Iris pigment epithelial cell (primary cell): Measurements from ENCODE around the gene FLAD1.

Source experiments
- DNase-seq: peaks from one replicate; pipeline ENCODE4 v3.0.0-alpha.2; 2011; ENCODE audit warnings: low read depth

FLAD1 gene

GRCh38 chr1:154990276-154990675 is 7.1 kb downstream of the FLAD1 start:
- no peak for DNase-seq

GRCh38 chr1:154992721-154993571 is 9.8 kb downstream of the FLAD1 start:
- DNase-seq, result peak; percentile 47

- DNase-seq, result no peak
Measured at GRCh38 chr1:154993572-154994268, 10.6 kb downstream of the FLAD1 start, which contains the start of gene LENEP. LENEP (plus strand) TSS chr1:154993586; CDS start chr1:154993608, 22 bp downstream.

DNA sequence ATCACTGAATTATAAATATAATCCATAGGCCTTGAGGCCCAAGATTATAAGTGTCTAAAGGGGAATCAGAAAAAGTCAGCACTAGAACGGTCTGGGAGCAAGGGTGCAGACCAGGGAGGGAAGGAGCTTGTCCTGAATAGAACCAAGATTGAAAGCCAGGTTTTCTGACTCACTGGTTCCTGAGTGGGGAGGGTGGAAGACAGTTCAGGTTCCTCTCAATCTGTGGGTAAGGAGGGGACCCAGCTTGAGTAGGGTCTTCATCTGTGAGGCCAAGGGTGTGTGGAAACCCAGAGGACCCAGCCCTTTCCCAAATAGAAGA is 11.1 kb downstream of the FLAD1 start:
- no peak for DNase-seq

DNA sequence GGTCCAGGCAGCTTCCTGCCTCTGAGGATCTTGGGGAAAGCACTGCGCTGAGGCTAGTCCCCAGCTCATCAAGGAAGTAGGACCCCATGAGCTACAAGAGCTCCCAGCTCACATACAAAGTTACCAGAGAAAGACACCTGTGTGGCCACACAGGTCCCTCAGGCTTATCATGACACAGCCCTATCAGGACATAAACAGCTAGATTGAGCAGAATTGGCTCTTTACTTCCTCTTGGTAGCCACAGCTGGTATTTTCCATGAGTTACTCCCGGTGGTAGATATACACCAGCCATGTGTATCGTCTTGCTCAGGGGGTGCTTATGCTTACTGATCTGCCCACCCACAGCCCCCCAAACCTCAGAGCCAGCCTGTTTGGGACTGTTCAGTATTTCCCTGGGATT is 11.4 kb downstream of the FLAD1 start:
- no peak for DNase-seq

GRCh38 chr1:154995301-154995983 is 12.3 kb downstream of the FLAD1 start:
- peak; percentile 86 for DNase-seq

DNA sequence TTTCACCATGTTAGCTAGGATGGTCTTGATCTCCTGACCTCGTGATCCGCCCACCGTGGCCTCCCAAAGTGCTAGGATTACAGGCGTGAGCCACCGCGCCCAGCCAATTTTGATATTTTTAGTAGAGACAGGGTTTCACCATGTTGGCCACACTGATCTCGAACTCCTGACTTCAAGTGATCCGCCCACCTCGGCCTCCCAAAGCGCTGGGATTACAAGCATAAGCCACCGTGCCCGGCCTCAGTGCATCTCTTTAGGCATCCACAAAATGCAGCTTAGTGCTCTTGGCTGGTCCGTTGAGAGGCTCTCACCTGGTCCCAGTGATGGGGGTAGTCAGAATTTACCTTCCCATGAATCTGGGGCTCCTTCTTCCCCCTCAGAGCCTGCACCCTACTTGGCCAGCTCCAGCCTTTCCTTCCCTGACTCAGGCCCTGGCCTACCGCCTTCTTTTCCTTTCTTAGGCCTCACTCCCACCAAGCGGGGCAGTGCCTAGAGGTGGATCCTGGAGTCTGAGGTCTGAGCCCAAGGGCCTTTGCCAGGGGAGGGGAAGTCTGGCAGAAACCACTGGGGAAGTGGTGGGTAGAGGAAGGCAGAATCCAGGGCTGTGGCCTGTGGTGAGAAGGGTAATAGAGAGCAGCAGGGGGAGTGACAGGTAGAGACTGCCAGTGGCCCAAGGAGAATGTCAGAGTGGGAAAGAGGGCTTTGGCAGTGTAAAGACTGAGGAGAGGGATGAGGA is 14.0 kb downstream of the FLAD1 start:
- DNase-seq, result no peak

GRCh38 chr1:154998201-154998780 is 15.1 kb downstream of the FLAD1 start:
- no peak for DNase-seq

DNA sequence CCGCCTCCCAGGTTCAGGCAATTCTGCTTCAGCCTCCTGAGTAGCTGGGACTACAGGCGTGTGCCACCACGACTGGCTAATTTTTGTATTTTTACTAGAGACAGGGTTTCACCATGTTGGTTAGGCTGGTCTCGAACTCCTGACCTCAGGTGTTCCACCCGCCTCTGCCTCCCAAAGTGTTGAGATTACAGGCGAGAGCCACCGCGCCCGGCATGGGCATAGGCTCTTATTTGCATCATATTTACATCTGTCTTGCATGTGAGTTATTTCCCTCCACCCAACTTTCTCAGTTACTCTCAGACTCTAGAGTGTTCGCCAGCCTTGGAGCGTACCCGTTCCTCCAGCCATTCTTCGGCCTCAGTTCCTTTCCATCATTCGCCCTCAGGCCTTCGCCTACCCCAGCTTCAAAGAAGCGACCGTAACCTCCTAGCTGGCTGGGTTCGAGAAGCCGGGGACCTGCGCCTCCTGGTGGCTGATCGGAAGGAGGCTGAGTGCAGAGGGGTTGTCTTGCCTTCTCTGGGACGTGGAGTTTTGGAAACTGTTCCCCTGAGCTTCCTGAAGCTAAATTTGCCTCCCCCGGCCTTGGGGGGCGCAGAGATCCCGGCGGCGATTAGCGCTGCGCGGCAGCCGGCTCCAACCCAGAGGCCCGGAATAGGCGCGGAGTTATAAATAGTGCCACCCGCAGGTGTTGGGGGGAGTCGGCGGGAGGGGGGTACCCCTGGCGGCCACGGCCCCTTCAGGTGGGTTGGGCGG is 15.8 kb downstream of the FLAD1 start:
- DNase-seq, result peak; percentile 51

DNA sequence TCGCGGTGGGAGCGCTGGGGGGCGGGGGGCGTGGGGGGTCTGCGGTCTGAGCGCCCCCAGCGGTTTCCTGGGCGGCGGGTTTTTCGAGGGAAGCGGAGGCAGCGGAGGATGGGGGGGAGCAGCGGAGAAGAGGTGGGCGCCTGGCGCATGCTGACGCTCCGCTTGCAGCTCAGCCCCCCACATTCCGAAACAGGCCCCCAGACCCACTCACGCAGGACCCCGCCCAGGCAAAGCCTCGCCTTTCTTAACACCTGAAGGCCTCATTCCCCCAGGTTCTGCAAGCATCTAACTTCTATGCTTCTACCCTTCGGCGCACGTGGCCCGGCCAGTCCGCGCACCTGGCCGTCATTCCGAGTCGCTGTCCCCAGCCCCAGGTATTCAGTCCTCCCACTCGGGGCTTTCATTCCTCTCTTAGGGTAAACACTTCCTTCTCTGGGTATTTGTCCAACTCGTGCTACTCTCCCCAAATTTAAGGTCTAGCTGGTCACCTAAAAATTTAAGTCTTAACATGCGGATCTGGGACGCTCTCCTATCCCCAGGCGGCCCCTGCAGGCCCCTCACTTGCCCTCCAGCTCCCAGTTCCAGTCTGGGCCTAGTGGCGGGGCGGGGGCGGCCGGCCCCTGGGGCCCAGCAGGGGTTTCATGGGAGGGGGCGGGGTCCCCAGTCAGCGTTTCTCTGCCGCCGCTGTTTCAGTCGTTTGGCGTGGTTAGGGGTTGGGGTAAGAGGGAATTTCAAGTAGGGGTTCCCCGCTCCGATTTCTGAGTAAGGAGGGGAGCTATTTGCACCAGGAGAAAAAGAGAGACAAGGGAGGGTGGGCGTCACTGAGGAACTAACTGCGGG is 16.6 kb downstream of the FLAD1 start:
- DNase-seq, result no peak

GRCh38 chr1:155000411-155000725 is 17.2 kb downstream of the FLAD1 start:
- no peak for DNase-seq

DNA sequence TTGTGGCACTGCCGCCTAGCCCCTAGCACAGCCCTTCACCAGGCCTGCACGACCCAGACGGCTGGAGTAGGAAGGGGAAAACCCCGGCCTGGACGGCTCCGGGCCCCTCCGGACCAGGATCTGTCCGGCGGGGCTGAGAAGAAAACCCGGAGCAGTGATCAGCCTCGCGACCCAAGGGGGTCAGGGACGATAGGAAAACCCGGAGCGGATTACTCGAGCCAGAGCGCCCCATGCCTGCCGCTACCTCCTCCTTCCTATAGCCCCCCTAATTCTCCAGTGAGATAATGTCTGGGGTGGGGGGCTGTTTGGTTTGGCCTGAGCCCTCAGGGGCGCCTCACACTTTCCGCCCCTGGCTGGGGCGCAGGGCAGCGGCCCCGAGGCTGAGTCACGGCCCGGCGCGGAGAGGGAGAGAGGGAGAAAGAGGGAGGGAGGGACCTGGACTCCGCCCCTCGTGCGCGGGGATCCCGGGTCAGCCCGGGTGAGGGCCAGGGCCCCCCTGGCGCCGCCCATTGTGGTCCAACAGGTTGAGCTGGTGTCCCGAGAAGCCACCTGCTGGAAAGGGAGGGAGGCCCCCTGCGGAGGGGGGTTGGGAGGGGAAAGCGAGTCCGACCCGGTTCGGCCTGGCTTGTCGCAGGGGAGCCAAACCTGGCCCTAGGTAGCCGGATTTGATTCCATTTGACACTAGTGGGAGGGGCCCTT is 17.7 kb downstream of the FLAD1 start:
- peak; percentile 86 for DNase-seq

DNA sequence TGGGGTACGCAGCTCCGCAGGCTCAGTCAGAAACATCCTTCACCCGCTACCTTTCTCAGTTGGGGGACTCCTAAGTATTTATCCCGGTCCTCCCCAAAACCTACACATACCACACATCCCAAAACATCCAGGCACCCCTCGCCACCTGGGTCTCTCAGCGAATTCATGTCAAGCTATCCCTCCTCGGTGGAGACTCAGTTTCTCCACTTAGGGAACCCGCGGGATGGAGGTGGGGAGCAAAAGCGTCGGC is 18.2 kb downstream of the FLAD1 start:
- no peak for DNase-seq

GRCh38 chr1:155001675-155002463 is 18.7 kb downstream of the FLAD1 start:
- peak; percentile 99 for DNase-seq

DNA sequence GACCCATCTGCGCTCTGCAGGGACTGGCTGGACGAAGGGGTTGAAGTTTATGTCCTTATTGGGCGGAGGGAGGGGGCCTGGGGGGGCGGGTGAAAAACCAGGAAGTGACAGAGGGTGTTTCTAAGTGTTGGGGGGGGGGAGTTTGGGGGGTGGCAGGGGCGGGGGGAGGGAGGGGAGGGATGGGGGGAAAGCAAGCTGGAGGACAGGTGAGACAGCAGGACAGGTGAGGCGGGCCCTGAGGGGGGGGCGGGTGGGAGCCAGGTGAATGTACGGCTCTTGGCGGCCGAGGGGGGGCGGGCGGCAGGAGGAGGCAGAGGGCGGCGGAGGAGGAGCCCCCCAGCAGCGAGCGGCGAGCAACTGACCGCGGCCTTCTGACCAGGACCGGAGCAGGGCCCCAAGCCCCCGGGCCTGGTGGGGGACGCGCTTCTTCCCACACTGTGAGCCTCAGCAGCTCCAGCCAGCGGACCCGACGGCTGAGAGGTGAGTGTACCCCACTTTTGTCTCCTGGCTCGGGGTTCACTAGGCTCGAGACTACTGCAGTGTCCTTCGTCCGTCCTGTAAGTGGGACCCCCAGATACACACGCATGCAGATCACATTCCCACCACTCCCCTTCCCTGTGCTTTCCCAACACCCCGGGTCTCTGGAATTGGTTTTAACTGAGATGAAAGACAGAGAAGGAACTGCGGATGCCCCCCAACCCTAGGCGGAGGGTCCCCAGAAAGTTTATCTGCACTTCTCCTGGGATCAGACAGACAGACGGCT is 19.5 kb downstream of the FLAD1 start, which contains the start of gene ZBTB7B:
TSS of gene ZBTB7B (plus strand) at position 339 of the 763 bp plus-strand sequence. CDS start 11,859 bp downstream, outside the sequence.
- DNase-seq, result peak; percentile 38

GRCh38 chr1:155003227-155003765 is 20.2 kb downstream of the FLAD1 start:
- peak; percentile 31 for DNase-seq

GRCh38 chr1:155003766-155004351 is 20.7 kb downstream of the FLAD1 start:
- peak; percentile 41 for DNase-seq
